NCI-H1105 treated with DMSO at 0.1 percent for 48 hours (cell line): Measurements from ENCODE around the gene TUBG1.
A peak's percentile ranks its signal among the peaks of the same experiment; 100 is the strongest.
"Not testable (repeated sequence)": the region's sequence is repeated elsewhere in the genome, so short reads cannot be mapped to it uniquely, and the experiment has no call there.

Source experiments
- DNase-seq: peaks from one replicate; lab custom pipeline; 2025; lab: John Stamatoyannopoulos, UW

Gene TUBG1

DNA sequence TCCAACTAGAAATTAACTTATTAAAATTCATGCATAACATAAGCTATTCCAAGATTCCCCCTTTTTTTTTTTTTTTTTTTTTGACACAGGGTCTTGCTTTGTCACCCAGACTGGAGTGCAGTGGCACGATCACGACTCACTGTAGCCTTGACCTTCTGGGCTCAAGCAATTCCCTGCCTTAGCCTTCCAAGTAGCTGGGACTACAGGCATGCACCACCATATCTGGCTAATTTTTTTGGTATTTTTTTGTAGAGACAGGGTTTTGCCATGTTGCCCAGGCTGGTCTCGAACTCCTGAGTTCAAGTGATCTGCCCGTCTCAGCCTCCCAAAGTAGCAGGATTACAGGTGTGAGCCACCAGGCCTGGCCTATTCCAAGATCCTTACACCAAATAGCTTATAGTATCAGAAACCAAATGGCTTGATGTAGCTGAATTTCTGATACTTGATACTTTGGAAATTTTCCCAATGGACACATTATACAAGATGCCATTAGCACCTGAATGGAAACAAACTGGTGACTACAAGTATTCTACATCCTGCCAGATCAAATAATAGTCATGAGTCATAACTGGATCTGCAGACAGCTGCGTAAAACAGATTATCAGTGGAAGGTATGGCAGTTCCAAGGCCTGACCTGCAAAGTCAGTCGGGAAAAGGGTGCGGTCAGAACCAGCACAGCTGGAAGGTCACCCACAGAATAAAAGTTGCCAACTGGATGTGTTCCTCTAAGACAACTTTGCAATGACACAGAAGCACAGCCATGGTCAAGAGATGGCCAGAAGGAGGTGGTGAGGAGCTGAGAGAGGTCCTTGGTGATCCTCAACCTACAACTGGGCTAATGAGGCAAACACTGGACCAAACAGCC lies 14.5 kb downstream of the TUBG1 start:
- DNase-seq, result no peak

DNA sequence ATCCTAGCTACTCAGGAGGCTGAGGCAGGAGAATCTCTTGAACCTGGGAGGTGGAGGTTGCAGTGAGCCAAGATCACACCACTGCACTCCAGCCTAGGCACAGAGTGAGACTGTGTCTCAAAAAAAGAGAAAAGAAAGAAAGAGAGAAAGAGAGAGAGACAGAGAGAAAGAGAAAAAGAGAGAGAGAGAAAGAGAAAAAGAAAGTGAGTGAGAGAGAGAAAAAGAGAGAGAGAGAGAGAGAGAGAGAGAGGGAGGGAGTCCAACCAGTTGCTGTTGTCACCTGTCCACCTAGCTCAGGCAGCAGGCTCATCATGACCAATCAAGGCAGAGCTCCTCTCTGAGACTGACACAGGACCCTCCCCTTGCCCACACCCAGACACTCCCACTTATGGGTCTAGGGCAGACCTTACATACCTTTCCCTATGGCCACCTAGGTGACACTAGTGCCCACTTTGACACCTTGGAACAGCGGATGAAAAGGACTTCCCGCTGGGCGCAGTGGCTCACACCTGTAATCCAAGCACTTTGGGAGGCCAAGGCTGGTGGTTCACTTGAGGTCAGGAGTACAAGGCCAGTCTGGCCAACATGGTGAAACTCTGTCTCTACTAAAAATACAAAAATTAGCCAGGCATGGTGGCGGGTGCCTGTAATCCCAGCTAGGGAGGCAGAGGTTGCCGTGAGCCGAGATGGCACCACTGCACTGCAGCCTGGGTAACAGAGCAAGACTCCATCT lies 17.7 kb downstream of the TUBG1 start:
- not testable (repeated sequence) for DNase-seq

DNA sequence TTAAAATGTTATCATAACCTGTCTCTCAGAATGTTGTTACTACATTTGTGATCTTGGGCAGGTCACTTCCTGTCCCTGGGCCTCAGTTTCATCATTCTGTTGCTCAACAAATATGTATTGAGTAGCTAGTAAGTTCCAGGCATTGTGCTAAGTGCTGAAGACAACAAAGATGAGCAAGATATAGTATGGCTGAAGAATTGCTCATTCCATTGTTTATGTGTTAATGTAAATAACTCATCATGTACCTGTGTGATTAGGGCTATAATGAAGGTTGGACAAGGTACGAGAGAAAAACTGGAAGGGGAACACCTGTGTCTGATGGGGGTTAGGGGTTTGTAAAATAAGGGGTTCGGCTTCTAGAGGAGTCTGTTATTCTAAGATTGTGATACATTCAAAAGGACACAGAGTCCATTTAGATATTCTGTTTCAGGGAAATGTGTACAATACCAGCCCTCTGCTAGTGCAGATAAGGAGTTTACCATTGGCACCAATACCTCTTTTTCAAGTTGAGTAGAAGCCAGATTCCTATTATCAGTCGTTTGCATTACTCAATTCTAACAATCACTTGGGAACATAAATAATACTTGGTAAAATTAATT lies 20.0 kb downstream of the TUBG1 start:
- DNase-seq, result no peak

DNA sequence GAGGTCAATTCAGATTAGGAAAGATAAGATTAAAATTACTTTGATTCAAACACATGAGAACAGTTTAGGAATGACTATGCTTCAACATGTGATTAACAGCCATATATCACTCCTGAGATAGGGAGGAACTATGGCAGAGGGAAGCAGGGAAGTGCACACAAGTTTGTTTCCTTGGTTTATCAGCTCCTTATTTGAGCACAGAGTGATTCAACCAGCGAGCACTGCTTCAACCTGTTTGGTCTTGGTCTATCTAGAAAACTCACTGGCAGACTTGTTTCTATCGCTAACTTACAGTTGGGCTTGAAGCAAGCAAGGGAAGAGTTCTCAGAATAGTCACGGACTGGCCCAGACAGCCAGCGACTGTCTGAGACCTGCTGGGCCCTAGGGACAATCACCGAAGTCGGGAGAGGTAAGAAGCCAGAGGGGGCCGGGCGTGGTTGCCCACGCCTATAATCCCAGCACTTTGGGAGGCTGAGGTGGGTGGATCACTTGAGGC lies 23.5 kb downstream of the TUBG1 start:
- DNase-seq, result no peak

DNA sequence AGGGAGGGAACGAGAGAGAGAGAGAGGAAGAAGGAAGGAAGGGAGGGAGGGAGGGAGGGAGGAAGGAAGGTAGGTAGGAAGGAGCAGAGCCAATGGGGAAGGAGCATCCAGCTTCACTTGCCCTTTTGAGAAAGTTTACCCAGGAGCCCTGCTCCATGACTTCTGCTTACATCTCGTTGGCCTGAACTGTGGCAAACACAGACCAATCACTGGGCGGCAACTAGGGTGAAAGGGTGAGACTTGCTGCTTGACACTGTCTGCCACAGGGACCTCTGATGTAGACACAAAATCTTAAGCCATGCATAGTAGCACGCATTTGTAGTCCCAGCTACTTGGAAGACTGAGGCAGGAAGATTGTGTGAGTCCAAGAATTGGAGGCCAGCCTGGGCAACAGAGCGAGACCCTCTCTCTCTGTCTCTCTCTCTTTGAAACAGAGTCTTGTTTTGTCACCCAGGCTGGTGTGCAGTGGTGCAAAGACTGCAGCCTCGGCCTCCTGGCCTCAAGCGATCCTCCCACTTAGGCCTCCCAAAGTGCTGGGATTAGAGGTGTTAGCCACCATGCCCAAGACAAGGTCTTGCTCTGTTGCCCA lies 30.1 kb downstream of the TUBG1 start:
- no peak for DNase-seq

DNA sequence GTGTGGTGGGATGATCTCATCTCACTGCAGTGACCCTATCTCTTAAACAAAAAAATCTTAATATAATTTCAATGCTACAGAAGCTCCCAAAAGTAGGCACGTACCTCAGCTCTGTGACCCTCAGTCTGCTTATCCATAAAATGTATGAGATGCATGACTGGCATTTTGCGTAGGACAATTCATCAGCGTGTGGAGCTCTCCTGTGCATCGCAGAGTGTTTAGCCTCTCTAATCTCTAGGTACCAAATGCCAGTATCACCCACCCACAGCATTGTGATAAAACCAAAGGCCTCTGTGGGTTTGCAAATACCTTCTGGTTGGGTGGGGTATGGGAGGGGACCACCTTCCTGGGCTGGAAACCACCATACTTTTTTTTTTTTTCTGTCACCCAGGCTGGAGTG lies 30.6 kb downstream of the TUBG1 start:
- DNase-seq, result no peak

DNA sequence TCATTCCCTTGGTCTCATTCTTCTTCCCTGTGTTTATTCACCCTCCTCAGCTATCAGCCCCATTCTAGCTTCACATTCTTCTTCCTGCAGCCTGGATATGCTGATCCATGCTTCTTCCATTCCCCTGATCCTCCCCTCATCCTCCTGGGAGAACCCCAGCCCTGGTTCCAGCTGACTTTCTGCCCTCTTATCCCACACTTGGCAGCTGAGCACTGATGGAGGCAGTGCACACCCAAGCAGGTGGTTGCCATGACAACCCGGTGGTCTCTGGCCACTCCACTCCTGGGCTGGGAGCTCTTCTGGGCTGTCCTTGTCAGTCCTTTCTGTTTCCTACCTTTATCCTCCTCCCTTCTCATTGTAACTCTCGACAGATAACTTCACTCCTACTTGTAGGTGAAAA lies 32.9 kb downstream of the TUBG1 start:
- peak; percentile 47 for DNase-seq

DNA sequence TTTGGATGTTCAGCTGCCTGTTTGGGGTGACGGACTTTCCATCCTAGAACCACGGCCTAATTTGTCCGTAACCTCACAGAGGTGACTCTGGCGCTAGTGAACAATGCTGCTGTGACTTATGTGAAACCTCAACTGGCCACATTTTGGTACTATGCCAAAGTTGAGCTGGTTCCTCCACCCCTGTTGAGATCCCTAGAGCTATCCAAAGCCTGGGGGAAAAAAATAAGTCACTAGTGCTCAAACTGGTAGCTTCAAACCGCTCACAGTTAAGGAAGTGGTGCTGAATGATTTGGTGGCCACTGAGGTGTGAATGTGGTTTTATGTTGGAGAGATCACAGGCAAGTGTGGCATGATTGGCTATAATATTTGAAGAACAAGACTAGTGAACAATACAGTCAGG lies 38.3 kb downstream of the TUBG1 start:
- DNase-seq, result no peak

DNA sequence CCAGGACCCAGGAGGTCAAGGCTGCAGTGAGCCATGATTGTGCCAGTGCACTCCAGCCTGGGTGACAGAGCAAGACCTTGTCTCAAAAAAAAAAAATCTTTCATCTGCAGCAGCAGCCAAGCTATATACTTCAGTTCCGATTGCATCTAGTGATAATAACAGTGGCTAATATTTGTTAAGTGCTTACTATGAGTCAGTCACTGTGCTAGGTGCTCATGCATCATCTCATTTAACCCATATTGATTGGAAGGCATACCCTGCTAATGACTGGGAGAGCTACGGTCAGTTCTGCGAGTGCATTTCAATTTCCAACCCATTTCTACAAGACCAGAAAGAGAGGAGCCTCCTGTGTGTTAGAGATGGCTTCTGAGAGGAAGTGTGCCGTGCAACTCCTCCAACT lies 41.9 kb downstream of the TUBG1 start:
- DNase-seq, result no peak

DNA sequence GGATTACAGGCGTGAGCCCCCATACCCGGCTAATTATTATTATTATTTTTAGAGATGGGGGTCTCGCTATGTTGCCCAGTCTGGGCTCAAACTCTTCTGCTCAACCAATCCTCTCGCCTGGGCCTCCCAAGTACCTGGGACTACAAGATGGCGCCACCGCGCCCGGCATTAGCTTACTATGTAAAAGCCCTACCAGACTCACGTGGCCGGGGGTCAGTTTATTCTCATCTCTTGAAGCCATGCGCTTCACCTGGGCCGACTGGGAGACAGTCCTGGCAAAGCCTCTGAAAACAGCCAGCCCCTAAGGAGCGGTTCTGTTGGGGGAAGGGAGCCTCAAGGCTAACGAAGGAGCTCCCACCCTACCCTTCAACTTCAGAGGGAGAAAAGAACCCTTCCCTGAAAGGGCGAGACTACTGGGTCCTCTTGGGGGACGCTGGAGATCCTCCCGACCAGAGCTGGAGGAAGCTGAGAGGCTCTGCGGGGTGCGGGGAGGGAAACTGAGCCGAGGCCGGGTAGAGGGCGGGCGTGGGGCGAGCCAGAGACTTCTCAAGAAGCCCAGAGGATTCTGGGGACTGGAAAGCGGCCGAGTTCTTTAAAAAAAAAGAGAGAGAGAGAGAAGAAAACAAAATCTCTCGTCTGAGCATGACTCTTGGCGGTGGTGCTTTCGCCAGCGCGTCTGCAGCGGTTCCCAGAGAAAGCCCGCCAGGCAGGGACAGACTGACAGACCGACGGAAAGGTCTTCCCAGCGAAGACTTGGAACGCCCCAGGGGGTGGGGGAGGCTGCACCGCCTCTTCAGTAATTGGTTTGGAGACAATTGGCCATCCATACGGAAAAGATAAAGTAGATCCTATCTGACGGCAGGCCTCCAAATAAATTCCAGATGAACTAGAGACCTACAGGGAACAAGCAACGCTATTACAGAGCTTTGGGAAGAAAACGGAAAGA lies 44.0 kb downstream of the TUBG1 start:
- no peak for DNase-seq

DNA sequence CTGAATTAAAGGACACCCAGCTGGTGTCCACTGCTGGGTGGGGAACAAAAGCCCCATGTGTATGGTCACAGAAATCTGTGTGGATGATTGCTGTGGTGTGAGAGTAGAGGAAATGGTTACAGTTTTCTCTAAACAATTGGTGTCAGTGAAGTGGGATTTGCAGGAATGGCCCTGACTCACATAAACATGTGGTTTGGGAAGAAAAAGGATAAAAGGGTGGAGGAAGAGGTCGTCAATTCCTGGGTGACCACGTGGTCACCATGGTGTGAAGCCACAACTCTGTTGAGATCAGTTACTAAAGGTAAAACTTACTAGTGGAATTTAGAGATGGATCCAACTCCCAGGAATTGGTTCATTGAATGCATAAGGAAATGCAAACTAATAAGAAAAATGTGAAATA lies 46.0 kb downstream of the TUBG1 start:
- DNase-seq, result no peak

DNA sequence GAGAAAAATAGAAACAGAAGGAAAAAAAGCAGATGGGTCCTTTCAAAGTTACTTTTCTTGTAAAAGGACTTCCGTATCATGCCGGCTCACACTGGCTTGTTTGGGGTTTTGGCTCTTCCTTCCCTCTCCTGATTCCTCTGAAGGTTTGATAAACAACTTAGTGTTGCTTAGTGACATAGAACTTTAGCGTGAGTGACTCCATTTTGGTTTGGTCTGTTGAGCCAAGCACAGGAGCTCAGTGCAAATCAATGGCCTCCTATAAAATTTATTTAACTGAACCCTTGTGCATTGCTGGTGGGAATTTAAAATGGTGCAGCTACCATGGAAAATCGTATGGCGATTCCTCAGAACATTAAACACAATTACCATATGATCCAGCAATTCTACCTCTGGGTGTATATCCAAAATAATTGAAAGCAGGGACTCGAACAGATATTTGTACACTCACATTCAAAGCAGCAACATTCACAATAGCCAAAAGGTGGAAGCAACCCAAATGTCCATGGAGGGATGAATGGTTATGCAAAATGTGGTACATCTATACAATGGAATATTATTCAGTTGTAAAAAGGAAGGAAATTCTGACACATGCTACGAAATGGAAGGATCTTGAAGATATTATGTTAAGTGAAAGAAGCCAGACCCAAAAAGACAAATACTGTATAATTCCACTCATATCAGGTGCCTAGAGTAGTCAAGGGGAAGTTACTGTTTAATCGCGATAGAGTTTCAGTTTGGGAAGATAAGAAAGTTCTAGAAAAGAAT lies 48.5 kb downstream of the TUBG1 start:
- DNase-seq, result no peak

DNA sequence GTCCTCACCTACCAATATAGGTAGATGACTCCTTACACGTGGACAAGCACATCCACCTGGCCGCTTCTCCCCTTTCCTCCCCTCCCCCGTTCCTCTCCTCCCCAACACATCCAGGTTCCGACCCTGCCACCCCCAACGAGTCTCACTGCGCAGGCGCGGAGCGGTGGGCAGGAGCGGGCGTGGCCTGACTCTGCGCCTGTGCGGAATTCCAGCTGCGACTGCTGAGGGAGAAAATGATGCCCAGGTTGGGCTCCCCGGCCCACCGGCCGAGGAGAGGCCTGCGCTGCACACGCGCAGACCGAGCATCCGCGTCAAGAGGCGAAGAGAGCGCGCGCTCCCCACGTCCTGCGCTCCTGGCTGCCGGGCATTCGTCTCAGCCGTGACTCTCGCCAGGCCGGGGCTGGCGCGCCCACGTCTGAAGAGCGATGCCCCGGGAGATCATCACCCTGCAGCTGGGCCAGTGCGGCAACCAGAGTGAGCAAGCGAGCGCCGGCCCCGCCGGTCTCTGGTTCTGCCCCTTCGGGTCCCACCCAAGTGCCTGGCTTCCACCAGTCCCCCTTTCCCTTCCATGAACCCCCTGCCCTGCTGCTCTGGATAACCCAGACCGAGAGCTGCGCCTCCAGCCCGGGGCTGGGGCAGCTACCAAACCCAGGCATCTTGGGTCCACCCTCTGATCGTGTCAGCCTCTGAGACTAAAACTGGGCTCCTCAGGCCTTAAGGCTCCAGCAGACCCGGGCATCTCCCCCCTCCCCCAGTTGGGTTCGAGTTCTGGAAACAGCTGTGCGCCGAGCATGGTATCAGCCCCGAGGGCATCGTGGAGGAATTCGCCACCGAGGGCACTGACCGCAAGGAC lies 49.8 kb downstream of the TUBG1 start, which contains the start of gene TUBG2:
TUBG2 (plus strand) TSS at position 206 of the 853 bp plus-strand sequence; CDS start at position 426, 220 bp downstream.
- peak; percentile 95 for DNase-seq

DNA sequence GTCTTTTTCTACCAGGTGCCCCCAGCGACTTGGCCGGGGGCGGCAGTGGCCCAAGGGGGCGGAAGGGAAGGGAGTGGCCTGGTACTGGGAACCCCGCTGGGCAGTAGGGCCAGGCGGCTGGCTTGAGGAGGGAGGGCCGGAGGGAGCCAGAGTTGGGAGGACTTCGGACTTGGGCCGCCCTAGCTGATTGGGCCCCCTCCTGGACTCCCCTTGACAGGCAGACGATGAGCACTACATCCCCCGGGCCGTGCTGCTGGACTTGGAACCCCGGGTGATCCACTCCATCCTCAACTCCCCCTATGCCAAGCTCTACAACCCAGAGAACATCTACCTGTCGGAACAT lies 50.4 kb downstream of the TUBG1 start:
- not testable (repeated sequence) for DNase-seq

DNA sequence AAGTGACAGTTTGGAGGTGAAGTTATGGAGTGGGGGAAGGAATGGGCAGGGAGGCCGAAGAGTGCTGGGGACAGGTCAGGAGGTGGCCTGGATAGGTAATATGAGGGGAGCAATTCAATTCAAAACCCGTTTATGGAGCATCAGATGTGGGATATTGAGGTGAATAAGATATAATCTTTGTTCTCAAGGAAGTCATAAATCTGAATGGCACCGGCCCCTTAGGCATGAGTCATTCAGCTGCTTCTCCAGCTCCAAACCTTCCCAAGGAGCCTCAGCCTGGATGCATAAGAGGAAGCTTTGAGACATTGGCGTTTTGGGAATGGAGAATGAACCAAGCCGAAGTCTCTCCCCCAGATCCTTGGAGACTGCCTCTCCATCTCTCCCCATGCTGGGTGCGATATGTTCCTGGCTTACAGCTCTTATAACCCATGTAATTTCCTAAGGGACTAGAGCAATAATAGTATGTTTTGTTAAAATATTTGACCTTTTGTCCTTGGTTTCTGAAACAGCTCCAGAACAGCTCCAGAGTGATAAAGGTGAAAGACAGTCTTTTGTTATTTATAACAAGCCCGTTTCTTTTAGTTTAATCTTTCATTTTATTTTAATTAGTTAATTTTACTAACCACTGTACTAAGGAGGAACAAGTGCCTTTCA lies 51.3 kb downstream of the TUBG1 start:
- DNase-seq, result no peak
